Amniotic stem cell (primary cell): Measurements from ENCODE around the gene KPNA1.

ENCODE experiments used
- DNase-seq: peaks from one replicate; lab custom pipeline; 2025; lab: John Stamatoyannopoulos, UW

KPNA1 gene

GRCh38 chr3:122382888-122383666, 131.7 kb downstream of the KPNA1 start, which contains the start of gene MIX23:
Gene MIX23, minus strand, starts transcription at chr3:122383231. Its CDS starts 7 bp downstream, at chr3:122383224.
- peak; percentile 53 for DNase-seq

DNA sequence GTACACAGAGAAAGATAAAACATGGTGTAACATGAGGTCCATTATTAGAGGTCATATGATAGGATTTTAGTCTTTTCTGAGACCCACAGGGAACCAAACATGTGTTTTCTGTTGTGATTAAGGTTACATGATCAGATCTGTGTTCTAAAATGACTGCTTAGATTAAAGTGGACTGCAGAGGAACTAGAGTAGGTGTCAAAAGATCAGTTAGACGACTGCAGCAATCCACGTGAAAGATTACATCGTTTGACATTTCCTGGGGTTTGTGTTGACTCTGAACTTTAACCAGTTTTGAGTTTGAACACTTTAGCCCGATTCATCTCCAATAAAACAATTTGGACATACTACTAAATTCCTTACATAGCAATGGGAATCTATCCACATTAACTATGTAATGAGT, 136.8 kb downstream of the KPNA1 start:
- no peak for DNase-seq

GRCh38 chr3:122374034-122374433, 140.7 kb downstream of the KPNA1 start:
- DNase-seq: no peak
